GM21723 (cell line): Measurements from ENCODE around the gene FNDC1.
"Not testable (repeated sequence)": the region's sequence is repeated elsewhere in the genome, so short reads cannot be mapped to it uniquely, and the experiment has no call there.

Source experiments
- ATAC-seq: cut with Tn5 transposase; IDR thresholded peaks from one replicate; pipeline ENCODE4 v1.9.1; 2021; ENCODE audit warnings: mild to moderate bottlenecking, moderate library complexity; ENCODE audit not compliant: unreplicated experiment

Gene FNDC1

DNA sequence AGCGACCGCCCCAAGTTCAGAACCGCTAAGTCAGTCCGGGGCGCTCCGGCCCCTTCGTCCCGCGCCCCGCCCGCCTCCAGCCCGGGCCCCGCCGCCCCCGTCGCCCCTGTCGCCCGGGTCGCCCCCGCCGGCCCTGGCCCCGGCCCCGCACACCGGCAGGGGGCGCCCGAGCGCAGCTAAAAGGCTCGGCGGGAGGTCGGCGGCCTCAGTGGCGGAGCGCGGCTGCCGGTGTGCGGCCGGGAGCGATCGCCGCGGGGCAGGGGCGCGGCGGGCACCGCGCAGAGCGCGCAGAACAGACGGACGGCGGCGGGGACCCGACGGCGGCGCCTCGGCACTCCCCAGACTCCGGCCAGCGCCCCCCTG is at the start of gene FNDC1:
FNDC1 (plus strand) TSS at position 208 of the 363 bp plus-strand sequence. CDS start 197 bp downstream, outside the sequence.
- no peak for ATAC-seq

DNA sequence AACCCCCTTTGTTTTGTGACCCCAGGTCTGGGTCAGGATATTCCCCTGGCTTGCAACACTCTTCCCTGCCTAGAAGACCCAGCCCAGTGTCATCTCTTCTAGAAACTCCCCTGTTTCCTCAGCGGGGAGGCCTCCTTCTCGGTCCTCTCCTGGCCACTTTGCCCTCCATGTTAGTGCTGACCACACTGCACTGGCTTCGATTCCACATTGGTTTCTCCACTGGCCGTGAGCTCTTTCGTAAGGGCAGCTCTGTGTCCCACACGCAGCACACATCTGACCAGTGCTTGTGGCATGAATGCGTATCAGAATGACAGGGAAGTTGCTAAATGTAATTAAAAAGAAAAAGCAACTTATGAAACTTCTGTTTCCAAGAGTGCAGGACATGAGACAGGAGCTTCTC is 49.4 kb upstream of the FNDC1 start:
- ATAC-seq, result no peak

DNA sequence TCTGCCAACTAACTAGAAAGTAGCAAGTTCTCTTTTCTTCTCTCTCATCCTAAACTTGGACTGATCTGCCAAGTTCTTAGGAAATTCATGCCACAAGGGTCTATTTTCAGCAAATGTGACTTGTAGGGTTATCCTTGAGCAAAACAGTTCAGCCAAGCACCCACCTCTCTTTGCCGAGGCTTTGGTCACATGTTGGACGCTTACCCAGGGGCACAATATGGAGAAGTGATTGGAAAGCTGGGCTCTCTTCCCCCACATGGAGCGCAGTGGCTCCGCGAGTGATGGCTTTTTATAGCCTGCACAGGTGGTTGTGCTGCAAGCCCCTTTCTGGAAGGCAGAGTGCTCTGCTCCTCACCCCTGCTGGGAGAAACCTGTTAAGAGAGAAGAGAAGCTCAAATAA is 47.7 kb upstream of the FNDC1 start:
- no peak for ATAC-seq

DNA sequence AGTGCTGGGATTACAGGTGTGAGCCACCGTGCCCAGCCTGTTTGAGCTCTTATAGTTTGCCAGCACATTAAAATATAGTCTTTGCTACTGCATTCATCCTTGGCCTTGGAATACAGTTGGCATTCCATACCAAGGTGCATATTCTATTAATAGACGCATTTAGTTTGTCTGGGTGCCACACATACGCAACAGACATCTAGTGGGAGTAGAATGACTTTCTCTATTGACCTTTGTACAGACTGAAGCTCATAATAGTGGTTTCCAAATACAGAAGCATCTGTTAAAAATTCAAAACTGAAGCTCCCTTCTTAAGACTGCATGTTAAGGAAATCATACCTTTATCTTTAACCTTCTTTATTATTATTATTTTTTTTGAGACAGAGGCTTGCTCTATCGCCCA is 46.7 kb upstream of the FNDC1 start:
- no peak for ATAC-seq

DNA sequence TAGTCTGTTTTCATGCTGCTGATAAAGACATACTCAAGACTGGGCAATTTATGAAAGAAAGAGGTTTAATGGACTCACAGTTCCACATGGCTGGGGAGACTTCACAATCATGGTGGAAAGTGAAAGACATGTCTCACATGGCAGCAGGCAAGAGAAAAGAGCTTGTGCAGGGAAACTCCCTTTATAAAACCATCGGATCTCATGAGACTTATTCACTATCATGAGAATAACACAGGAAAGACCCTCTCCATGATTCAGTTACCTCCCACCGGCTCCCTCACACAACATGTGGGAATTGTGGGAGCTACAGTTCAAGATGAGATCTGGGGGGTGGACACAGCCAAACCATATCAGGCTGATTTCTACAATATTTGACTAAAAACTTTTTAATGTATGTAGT is 45.4 kb upstream of the FNDC1 start:
- not testable (repeated sequence) for ATAC-seq

DNA sequence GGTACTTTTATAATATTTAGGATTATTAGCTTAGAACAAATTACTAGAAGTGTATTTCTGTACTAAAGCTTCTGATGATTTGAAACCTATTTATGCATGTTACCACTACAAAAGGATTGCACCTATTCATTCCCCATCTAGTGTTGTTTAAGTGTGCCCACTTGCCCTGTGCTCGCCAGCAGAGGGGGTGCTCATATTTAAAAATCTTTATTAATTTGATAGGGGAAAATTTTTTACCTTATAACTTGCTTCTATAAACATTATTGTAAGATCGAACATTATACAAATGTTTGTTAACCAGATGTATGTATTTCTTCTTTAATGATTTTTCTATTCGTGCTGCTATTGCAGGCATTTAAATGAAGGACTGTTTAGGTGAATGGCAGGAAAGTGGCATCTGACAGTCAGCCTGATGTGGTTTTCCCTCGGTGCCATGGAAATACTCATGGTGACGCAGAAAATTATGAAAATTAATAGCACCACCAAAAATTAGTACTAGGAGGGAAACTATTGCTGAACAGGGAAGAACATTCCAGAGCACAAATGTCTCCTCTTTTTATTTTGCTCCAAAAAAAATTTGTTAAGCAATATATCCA is 44.1 kb upstream of the FNDC1 start:
- no peak for ATAC-seq

DNA sequence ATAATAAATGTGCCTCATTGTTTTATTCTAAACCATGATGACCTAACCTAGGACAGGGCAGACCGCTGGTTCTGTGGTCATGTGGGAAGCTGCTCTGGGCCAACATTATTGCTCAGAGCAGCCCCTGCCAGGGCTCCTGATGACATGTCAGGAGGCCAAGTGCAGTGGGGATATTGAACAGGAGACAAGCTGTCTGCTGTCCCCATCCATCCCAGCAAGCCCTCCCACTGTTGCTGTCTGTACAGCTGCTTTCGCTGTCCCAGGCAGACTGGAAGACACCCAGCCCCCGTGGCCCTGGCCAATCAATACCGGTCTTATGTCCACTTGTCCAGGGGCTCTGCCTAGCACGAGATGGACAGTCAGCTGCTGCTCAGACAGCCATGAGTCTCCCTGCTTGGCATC is 43.2 kb upstream of the FNDC1 start:
- no peak for ATAC-seq

DNA sequence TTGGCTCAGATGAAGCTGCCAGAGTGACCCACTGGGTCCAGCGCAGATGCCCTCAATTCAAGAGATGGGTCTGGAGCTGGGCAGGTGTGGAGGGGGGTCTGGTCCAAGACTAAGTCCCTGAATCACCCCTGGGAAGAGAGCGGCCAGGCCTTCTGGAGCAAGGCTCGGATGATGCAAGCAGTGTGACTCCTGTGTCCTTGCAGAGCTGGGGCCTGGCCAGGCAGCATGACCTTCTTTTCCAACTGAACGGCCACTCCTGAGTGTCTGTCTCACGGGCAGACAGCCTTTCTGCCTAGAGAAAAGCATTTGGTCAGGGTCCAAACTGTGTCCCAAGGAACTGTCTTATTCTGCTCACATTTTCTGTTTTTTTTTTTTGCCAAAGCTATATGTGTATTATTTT is 42.6 kb upstream of the FNDC1 start:
- ATAC-seq, result no peak

DNA sequence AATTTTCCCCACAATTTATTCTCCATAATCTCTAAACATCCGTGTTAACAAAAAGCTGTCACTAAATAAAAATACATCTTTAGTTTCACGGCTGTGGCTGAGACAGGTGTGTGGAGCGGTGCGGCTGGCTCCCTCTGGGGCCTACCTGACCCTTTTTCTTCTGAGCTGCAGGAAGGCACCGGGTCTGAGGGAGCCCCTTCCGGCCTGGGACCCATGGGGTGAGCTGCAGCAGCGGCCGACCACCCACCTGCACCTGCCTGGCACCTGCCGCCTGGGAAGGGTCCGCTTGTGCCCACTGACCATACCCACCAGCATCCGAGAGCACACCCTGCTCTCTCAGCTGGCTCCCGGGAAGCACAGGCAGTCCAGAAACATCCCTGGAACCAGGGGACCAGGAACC is 41.5 kb upstream of the FNDC1 start:
- no peak for ATAC-seq

DNA sequence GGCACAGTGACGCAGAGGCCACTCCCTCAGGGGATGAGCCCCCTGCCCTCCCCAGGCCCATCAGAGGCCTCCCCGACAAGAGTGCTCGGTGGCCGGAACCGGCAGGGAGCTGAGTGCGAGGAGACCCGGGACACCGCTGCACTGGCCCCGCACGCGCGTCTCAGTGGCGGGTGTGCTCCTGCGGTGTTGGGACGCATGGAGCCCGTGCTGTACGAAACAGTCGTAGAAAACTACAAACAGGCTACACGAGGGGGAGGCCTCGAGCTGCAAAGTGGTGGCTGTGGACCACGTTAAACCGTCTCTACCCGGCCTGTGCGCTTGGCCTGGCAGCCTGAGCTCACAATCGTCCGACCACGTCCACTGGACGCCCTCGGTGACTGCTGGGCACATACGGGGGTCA is 40.2 kb upstream of the FNDC1 start:
- ATAC-seq, result no peak

DNA sequence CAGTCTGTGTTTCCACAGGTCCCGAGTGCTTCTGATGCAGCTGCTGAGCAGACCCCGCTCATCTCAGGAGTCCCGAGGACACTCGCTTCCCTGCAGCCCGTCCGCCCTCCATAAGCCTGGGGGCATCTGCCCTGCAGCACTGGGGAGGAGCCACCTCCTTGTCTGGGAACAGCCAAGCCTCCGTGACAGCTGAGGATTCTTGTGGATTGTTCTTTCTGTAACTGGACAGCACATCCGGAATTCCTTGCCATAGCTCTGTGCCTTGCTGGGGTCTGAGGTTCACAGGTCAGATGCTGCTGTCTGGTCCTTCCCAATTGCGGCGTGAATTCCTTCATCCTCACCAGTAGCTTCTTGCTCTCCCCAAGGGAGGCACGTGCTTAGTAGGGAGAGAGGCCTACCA is 38.4 kb upstream of the FNDC1 start:
- ATAC-seq, result no peak

DNA sequence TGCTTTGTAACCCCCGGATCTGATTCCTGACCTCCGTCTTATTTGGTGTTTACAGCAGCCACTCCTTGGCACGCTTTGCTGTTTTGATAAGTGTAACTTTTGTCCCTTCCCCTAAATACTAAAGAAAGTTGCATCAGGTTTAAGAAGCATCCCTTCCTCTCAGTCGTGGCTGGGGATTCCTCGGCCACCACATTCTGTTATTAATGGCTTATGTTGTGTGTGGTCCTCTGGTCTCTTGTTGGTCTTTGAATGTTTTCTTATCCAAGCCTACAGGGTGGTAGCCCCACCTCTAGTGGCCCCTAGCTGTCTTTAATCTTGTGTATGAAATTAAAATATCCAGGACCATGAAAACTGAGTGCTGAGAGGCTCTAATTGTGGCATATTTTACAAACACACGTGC is 37.5 kb upstream of the FNDC1 start:
- ATAC-seq, result no peak

DNA sequence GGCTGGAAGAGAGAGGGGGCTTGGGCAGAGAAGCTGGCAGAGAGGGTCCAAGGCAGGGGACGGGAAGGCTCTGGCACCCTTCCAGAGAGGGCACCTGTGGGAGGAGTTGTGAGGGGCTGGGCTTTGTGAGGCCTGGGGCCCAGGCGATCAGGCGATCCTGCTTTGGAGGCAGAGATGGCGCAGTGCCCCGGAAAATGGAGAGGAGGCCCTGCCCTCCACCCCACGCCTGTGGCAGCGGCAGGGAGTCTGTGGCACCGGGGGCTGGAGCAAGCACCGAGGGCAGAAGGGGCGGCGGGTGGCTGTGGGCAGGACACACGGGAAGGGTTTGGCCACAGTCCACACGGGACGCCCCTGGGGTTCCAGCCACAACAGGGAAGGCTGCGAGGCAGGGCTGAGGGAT is 36.5 kb upstream of the FNDC1 start:
- ATAC-seq, result no peak

DNA sequence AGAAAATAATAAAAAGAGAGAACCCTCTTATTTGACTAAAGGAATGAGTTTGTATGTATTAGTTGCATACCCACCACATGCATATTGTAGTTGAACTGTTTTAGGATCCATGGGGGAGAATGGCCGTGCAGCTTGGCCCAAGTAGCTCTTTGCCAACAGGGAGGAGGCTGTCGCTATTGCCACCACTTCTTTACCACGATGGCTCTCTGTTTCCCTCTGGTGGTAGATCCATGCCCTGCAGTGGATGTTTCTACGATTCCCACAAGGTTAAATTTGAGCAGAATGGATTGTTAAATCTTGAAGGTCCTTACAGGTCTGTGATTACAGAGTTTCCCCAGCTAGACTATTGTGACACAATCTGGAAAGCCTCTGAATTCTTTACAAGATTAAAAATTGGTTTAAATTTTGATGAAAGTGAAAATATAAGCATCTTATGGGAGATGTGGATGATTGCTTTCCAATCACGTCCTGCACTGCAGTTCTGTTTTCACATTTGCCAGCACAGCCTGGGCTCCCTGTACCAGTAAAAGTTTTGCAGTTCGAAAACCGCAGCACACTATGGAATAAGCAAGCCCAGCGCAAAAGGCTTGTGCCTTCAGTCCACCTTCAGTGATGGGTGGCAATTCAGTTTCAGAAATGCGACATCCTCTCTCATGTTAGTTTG is 34.4 kb upstream of the FNDC1 start:
- peak; percentile 83 for ATAC-seq

DNA sequence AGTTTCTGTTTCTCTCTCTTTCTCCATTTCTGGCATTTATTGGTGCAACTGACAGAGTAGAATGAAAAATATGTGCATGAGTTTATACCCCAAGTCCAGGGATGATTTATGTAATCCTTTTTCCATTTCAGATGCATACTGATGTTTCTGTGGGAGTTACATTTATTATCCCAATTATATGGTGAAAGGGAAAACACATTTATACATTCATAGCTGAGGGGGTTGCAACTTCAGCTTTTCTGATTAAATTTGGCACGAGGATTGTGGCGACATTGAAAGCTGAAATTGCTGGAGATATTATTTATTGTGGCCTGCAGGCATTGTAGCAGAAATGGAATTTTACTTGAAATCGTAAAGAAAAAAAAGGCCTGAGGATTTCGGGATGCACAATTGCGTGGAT is 31.5 kb upstream of the FNDC1 start:
- ATAC-seq, result no peak

DNA sequence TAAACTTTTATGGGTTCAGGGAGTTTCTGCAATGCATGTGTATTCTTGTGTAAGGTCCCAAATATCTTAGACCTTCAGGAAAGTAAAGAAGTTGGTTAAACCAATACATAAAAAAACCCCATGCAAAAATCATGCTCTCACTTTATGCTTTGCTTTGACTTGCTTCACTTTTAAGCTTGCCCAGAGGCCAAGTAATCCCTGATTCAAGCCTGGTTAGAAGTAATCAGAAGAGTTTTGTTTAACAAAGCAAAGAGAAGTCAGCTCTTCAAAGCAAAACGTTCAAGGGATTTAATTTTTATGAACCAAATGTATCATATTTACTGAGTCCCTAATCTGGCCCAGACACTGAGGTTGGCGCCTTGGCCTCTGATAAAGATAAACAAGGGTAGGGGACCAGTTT is 26.7 kb upstream of the FNDC1 start:
- no peak for ATAC-seq

DNA sequence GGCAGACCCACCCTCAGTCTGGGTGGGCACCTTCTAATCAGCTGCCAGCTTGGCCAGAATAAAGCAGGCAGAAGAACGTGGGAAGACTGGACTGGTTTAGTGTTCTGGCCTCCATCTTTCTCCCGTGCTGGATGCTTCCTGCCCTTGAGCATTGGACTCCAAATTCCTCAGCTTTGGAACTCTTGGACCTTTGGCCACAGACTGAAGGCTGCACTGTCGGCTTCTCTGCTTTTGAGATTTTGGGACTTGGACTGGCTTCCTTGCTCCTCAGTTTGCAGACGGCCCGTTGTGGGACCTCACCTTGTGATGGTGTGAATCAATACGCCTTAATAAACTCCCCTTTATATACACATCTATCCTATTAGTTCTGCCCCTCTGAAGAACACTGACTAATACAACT is 20.6 kb upstream of the FNDC1 start:
- ATAC-seq, result no peak

DNA sequence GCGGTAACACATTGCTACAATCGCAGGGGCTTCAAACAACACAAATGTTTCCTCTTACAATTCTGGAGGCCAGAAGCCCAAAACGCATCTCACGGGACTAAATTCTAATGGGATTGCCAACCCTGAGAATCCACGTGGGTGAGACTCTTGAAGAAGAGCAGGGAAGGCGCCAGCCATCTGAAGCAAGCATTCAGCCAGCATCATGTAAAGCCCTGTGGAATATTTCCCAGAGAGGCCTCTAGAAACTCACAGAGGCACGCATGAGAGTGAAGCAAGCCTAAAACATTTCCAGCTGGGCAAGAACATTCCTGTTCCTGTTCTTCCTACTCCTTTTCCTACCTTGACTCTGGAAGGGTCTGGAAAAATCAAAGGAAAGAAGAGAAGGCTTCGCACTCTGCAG is 19.6 kb upstream of the FNDC1 start:
- no peak for ATAC-seq

DNA sequence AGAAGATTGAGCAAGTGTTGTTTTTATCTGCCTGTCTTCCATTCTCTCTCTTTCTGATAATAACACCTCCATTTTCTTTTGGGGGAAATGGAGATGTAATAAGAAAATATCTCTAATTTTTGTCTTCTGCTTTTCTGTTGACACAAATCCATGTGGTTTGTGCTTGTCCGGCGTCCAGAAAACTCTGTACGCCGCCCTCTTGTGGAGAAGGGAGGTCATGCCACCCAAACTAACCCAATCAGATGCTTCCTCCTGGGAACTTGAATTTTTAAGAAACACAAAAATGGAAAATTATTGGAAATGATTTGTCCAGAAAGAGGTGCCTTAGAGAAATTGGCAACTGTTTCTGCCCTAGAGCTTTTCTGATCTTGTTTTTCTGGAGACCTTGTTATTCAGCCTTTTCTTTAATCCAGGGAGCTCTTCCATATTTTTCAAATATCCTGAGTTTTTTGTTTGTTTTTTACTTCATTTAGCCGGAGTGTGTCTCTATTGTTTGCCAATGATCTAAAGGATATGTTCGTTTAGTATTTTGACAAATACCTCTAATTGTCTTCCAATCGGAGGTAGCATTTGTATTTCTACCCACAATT is 17.8 kb upstream of the FNDC1 start:
- no peak for ATAC-seq

DNA sequence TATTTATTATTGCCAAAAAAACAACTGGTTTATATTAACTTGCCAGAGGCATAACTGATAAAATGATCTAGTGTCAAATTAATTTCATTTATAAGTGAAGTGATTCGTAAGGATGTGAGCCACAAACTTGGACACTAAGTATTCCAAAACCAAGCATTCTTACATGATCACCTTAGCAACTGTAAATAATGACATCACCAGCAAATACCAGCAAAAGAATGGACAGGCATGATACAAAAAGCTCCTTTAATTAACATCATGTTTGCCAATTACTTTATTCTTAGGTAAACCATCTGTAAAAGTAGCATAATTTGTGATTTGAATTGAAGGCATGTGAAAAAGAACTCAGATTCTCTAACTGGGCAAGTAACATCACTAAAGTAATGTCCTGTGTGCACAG is 17.2 kb upstream of the FNDC1 start:
- ATAC-seq, result no peak

DNA sequence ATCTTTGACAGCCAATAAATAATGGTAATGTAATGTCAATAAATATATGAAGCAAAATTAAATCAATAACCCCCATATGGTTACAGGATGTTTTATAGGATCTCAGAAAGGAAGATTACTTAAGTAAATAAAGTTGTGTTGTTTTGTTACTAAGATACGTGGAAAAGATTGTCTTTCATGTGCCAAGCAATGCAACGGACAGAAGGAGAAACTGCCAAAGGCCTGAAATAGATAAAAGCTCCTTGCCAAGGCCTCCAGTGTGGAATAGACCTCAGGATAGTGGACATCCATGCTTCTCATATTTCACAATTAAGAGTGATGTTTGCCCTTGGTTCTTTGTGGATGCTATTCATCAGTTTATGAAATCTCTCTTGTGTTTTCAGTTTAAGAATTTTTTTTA is 16.4 kb upstream of the FNDC1 start:
- no peak for ATAC-seq

DNA sequence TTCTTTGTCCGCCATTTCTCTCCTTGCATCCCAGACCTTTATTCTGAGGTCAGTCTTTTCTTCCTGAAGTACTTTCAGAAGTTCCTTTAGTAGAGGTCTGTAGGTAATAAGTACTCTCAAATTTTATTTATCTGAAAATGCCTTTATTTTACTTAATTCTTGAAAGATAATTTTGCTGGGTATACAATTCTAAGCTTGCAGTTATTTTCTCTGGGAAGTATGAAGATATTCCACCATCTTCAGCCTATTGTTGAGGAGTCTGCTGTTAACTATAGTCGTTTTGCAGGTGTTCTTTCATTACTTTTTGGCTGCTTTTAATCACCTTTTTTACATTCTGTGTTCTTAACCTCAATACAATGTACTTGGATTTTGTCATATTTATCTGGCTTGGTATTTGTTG is 13.5 kb upstream of the FNDC1 start:
- ATAC-seq, result no peak

DNA sequence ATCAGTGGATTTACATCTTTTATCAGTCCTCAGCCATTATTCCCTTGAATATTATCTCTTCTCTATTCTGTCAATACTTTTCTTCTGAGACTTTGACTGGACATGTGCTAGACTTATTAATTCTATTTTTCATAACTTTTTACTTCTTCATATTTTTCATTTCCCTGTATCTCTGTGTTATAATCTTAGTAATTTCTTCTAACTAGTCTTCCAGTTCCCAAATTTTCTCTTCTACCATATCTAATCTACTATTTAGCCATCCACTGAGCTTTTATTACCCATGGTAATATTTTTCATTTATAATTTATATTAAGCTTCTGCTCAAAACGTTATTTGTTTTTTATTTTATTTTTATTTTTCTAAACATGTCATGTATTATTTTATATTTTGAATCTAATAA is 13.1 kb upstream of the FNDC1 start:
- ATAC-seq, result no peak
